ENCODE measurements around the gene MRC2.
"Not testable (repeated sequence)": the region's sequence is repeated elsewhere in the genome, so short reads cannot be mapped to it uniquely, and the experiment has no call there.

MRC2 gene

GRCh38 chr17:62627219-62627903, at the start of gene MRC2:
TSS of gene MRC2 (plus strand) at chr17:62627670. CDS start at chr17:62627803, 133 bp downstream.
- no peak for DNase-seq (ENCODE audit: low read depth, low spot score)

GRCh38 chr17:62578757-62579487, 48.5 kb upstream of the MRC2 start:
- DNase-seq (ENCODE audit: low read depth, low spot score) = no peak

GRCh38 chr17:62580947-62581346, 46.5 kb upstream of the MRC2 start:
- no peak for DNase-seq (ENCODE audit: low read depth, low spot score)

- DNase-seq (ENCODE audit: low read depth, low spot score) = no peak
Observed at GRCh38 chr17:62581764-62582163, 45.7 kb upstream of the MRC2 start.

GRCh38 chr17:62587554-62587953, 39.9 kb upstream of the MRC2 start:
- DNase-seq (ENCODE audit: low read depth, low spot score) = no peak

- no peak for DNase-seq (ENCODE audit: low read depth, low spot score)
Observed at GRCh38 chr17:62588109-62588508, 39.4 kb upstream of the MRC2 start.

GRCh38 chr17:62591333-62591732, 36.1 kb upstream of the MRC2 start:
- DNase-seq (ENCODE audit: low read depth, low spot score) = no peak

GRCh38 chr17:62591822-62592221, 35.6 kb upstream of the MRC2 start:
- DNase-seq (ENCODE audit: low read depth, low spot score) = not testable (repeated sequence)

- DNase-seq (ENCODE audit: low read depth, low spot score) = peak; percentile 83
Observed at GRCh38 chr17:62592341-62593099, 35.0 kb upstream of the MRC2 start.

GRCh38 chr17:62595484-62595883, 32.0 kb upstream of the MRC2 start:
- no peak for DNase-seq (ENCODE audit: low read depth, low spot score)

GRCh38 chr17:62596662-62597061, 30.8 kb upstream of the MRC2 start:
- no peak for DNase-seq (ENCODE audit: low read depth, low spot score)

GRCh38 chr17:62597150-62597549, 30.3 kb upstream of the MRC2 start:
- no peak for DNase-seq (ENCODE audit: low read depth, low spot score)

- DNase-seq (ENCODE audit: low read depth, low spot score) = no peak
Observed at GRCh38 chr17:62597920-62598319, 29.6 kb upstream of the MRC2 start.

GRCh38 chr17:62599964-62600657, 27.4 kb upstream of the MRC2 start:
- no peak for DNase-seq (ENCODE audit: low read depth, low spot score)

- no peak for DNase-seq (ENCODE audit: low read depth, low spot score)
Observed at GRCh38 chr17:62600805-62601204, 26.7 kb upstream of the MRC2 start.

GRCh38 chr17:62601471-62601870, 26.0 kb upstream of the MRC2 start:
- no peak for DNase-seq (ENCODE audit: low read depth, low spot score)

- DNase-seq (ENCODE audit: low read depth, low spot score) = not testable (repeated sequence)
Observed at GRCh38 chr17:62603783-62604182, 23.7 kb upstream of the MRC2 start.

GRCh38 chr17:62605588-62605987, 21.9 kb upstream of the MRC2 start:
- no peak for DNase-seq (ENCODE audit: low read depth, low spot score)

GRCh38 chr17:62611292-62611691, 16.2 kb upstream of the MRC2 start:
- DNase-seq (ENCODE audit: low read depth, low spot score) = no peak

GRCh38 chr17:62611728-62612127, 15.7 kb upstream of the MRC2 start:
- DNase-seq (ENCODE audit: low read depth, low spot score) = no peak

GRCh38 chr17:62612289-62612688, 15.2 kb upstream of the MRC2 start:
- not testable (repeated sequence) for DNase-seq (ENCODE audit: low read depth, low spot score)

- DNase-seq (ENCODE audit: low read depth, low spot score) = not testable (repeated sequence)
Observed at GRCh38 chr17:62613095-62613494, 14.4 kb upstream of the MRC2 start.

Measured in brain pericyte (primary cell).